Stimulated activated CD4-positive, alpha-beta T cell treated with anti-CD3 and anti-CD28 coated beads, Interleukin-12 subunit alpha, Interleukin-12 subunit beta, amount 100 ng/mL, for 48 hours (primary cell): Measurements from ENCODE around the gene BID.

ENCODE experiments used
- DNase-seq, 3 donors: peaks; one replicate each; pipeline ENCODE4 v3.0.0-alpha.2; 2020; ENCODE audit warnings: low read depth in 2 of 3, low spot score in 1 of 3

The BID gene

GRCh38 chr22:17774206-17774925 lies at the start of gene BID:
Gene BID, minus strand, starts transcription at chr22:17774469. Its CDS starts 24,353 bp downstream, at chr22:17750116.
- no peak for DNase-seq

- DNase-seq = no peak
Measured at GRCh38 chr22:17823964-17824363, 49.7 kb upstream of the BID start.

- DNase-seq = no peak
Measured at GRCh38 chr22:17823226-17823625, 49.0 kb upstream of the BID start.

GRCh38 chr22:17822087-17822486 lies 47.8 kb upstream of the BID start:
- no peak for DNase-seq

- no peak for DNase-seq
Measured at GRCh38 chr22:17820879-17821439, 46.7 kb upstream of the BID start.

- DNase-seq = no peak
Measured at GRCh38 chr22:17818649-17819048, 44.4 kb upstream of the BID start.

- DNase-seq = no peak
Measured at GRCh38 chr22:17818180-17818579, 43.9 kb upstream of the BID start.

- DNase-seq = no peak
Measured at GRCh38 chr22:17817511-17818065, 43.3 kb upstream of the BID start.

GRCh38 chr22:17817079-17817478 lies 42.8 kb upstream of the BID start:
- DNase-seq = no peak

GRCh38 chr22:17816649-17817048 lies 42.4 kb upstream of the BID start:
- no peak for DNase-seq

- DNase-seq = no peak
Measured at GRCh38 chr22:17815703-17816254, 41.5 kb upstream of the BID start.

GRCh38 chr22:17814830-17815229 lies 40.6 kb upstream of the BID start:
- DNase-seq = no peak

- DNase-seq = no peak
Measured at GRCh38 chr22:17814084-17814483, 39.8 kb upstream of the BID start.

GRCh38 chr22:17811119-17811518 lies 36.9 kb upstream of the BID start:
- DNase-seq = no peak

- no peak for DNase-seq
Measured at GRCh38 chr22:17810570-17811116, 36.4 kb upstream of the BID start.

GRCh38 chr22:17808693-17809403 lies 34.6 kb upstream of the BID start:
- no peak for DNase-seq

- no peak for DNase-seq
Measured at GRCh38 chr22:17807578-17808410, 33.5 kb upstream of the BID start.

GRCh38 chr22:17807086-17807485 lies 32.8 kb upstream of the BID start:
- no peak for DNase-seq

GRCh38 chr22:17806437-17806836 lies 32.2 kb upstream of the BID start:
- no peak for DNase-seq

- no peak for DNase-seq
Measured at GRCh38 chr22:17804331-17805080, 30.2 kb upstream of the BID start.
